Stimulated activated CD8-positive, alpha-beta memory T cell treated with anti-CD3 and anti-CD28 coated beads, Interleukin-7, amount 100 ng/mL, for 4 hours (primary cell): ENCODE data around the gene EAPP.
"Not testable (repeated sequence)": the region's sequence is repeated elsewhere in the genome, so short reads cannot be mapped to it uniquely, and the experiment has no call there.

Experiments
- DNase-seq, 2 donors: peaks; one replicate each; pipeline ENCODE4 v3.0.0-alpha.2; 2020; ENCODE audit warnings: low read depth in 2 of 2

Gene EAPP

DNA sequence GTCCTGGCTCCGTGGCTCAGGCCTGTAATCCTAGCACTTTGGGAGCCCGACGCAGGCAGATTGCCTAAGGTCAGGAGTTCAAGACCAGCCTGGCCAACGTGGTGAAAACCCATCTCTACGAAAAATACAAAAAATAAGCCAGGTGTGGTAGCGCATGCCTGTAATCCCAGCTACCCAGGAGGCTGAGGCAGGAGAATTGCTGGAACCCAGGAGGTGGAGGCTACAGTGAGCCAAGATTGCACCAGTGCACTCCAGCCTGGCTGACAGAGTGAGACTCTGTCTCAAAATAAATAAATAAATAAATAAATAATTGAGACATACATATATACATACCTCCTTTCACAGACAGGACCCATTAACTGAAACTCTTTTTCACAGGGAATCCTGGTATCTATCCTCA is 1.4 kb downstream of the EAPP start:
- not testable (repeated sequence) for DNase-seq

DNA sequence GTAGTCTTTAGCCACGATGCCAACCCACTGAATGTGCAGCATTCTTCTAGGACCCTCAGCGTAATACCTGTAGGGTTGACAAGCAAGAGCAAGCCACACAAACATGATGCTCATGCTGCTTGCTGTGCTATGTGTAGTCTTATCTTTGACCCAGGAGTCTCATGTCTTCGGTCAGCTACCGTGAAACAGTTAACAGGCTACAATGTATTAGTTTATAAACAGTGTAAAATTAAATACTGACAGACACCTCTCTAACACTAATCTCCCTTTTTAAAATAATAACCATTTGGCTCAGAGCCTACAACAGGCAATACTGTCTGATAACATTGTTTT is 1.9 kb downstream of the EAPP start:
- no peak for DNase-seq

DNA sequence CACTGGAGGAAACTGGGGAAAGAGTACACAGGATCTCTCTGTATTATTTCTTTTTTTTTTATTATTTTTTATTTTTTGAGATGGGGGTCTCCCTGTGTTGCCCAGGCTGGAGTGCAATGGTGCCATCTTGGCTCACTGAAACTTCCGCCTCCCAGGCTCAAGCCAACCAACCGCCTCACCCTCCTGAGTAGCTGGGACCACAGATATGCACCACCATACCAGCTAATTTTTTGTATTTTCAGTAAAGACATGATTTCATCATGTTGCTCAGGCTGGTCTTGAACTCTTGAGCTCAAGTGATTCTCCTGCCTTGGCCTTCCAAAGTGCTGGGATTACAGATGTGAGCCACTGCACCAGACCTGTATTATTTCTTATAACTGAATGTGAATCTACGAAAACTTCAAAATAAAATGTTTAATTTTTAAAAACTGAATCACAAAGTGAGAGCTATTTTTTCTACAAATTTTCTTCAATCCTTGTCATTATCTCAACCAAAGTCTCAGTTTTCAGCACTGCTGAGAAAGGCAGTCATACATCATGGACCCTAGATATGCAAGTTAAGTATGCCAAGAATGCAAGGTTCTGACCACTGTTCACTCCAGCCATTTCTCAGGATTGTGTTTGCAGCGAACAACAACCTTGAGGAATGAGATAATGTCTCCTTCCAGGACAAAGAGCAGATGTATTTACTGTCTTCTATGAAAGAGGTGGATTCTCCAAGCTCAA is 2.4 kb downstream of the EAPP start:
- no peak for DNase-seq

DNA sequence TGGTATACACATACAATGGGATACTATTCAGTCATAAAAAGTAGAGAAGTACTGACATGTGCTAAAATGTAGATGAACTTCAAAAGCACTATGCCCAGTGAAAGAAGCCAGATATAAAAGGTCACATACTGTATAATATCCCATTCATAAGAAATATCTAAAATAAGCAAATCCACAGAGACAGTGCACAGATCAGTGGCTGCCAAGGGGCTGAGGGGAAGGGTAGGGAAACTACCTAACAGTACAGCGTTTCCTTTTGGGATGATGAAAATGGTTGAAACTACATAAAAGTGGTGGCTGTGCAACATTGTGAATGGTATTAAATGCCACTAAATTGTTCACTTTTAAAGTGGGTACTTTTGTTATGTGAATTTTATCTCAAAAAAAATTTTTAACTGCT is 11.9 kb downstream of the EAPP start:
- DNase-seq = no peak

DNA sequence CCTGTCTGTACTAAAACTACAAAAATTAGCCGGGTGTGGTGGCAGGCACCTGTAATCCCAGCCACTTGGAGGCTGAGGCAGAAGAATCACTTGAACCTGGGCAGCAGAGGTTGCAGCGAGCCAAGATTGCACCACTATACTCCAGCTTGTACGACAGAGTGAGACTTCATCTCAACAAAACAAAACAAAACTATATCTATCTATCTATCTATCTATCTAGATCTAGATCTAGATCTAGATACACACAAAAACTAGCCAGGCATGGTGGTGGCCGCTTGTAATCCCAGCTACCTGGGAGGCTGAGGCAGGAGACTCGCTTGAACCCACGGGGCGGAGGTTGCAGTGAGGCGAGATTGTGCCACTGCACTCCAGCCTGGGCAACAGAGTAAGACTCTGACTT is 15.3 kb downstream of the EAPP start:
- not testable (repeated sequence) for DNase-seq

DNA sequence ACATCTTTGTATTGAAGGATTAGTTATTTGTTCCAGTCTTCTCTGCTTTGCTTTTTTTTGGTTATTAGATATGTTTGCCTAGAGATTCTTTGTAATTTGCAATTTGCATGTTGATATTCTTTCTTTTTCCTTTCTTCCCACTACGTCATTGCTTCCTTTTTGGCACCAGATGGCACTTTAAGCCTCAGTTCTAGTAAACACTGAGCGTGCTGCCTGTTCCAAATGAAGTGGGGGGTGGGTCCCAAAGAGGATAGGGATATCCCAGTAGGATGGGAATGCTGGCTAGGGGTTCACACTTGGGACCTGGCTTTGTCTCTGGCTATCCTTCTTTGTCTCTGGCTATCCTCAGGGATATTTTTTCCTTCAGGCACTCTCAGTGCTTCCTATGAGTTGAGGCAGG is 17.0 kb downstream of the EAPP start:
- no peak for DNase-seq

DNA sequence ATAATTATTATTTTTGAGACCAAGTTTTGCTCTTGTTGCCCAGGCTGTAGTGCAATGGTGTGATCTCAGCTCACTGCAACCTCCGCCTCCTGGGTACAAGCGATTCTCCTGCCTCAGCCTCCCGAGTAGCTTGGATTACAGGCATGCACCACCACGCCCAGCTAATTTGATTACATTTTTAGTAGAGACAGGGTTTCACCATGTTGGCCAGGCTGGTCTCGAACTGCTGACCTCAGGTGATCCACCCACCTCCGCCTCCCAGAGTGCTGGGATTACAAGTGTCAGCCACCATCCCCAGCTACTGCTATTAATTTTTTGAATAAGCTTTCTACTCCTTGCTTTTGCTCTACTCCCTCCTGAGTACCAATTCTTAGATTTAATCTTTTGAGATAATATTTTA is 18.4 kb downstream of the EAPP start:
- not testable (repeated sequence) for DNase-seq

DNA sequence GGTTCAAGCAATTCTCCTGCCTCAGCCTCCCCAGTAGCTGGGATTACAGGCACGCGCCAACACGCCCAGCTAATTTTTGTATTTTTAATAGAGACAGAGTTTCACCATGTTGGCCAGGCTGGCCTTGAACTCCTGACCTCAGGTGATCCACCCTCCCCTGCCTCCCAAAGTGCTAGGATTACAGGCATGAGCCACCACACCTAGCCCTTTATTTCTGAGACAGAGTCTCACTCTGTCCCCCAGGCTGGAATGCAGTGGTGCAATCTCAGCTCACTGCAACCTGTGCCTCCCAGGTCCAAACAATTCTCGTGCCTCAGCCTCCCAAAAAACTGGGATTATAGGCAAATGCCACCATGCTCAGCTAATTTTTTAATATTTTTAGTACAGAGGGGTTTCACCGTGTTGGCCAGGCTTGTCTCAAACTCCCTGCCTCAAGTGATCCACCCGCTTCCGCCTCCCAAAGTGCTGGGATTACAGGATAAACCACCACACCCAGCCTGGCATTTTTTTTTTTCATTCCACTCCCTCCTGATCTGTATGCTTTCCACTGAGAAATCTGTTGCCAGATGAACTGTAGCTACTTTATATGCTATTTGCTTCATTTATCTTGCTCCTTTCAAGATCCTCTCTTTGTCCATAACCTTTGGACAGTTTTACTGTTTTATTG is 19.1 kb downstream of the EAPP start:
- not testable (repeated sequence) for DNase-seq

DNA sequence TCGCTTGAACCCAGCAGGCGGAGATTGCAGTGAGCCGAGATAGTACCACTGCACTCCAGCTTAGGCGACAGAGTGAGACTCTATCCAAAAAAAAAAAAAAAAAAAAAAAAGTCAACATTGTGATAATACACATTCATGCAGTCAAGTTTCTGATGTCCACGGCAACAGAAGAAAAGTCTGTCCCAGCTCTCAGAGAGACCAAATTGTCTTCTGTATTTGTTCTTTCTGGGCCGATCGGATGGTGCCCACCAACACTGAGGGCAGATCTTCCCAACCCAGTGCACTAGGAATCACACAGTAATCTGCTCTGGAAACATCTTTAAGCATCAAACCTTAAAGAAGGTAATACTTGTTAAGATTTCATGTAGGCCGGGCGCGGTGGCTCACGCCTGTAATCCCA is 31.6 kb downstream of the EAPP start:
- DNase-seq = no peak

DNA sequence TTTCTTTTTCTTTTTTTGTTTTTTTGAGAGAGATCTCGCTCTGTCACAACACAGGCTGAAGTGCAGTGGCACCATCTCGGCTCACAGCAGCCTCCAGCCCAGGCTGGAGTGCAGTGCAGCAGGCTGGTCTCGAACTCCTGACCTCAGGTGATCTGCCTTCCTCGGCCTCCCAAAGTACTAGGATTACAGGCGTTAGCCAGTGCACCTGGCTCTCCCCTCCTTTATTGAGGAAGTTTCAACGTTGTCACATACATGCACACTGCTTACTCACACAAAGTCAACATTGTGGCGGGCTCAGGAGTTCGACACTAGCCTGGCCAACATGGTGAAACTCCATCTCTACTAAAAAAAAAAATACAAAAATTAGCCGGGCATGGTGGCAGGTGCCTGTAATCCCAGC is 32.0 kb downstream of the EAPP start:
- DNase-seq = no peak

DNA sequence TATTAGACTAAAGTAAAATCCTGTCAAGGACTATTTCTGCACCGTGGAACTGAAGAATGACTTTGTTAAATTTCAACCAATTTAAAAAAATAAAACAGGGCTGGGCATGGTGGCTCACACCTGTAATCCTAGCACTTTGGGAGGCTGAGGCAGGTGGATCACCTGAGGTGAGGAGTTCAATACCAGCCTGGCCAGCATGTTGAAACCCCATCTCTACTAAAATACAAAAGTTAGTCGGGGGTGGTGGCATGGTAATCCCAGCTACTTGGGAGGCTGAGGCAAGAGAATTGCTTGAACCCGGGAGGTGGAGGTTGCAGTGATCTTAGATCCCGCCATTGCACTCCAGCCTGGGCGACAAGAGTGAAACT is 34.4 kb downstream of the EAPP start:
- DNase-seq = not testable (repeated sequence)

DNA sequence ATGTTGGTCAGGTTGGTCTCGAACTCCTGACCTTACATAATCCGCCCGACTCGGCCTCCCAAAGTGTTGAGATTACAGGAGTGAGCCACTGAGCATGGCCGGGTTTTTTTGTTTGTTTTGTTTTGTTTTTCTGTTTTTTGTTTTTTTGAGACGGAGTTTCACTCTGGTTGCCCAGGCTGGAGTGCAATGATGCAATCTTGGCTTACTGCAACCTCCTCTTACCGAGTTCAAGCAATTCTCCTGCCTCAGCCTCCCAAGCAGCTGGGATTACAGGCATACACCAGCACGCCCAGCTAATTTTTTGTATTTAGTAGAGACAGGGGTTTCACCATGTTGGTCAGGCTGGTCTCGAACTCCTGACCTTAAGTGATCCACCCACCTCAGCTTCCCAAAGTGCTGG is 35.5 kb downstream of the EAPP start:
- DNase-seq = not testable (repeated sequence)

DNA sequence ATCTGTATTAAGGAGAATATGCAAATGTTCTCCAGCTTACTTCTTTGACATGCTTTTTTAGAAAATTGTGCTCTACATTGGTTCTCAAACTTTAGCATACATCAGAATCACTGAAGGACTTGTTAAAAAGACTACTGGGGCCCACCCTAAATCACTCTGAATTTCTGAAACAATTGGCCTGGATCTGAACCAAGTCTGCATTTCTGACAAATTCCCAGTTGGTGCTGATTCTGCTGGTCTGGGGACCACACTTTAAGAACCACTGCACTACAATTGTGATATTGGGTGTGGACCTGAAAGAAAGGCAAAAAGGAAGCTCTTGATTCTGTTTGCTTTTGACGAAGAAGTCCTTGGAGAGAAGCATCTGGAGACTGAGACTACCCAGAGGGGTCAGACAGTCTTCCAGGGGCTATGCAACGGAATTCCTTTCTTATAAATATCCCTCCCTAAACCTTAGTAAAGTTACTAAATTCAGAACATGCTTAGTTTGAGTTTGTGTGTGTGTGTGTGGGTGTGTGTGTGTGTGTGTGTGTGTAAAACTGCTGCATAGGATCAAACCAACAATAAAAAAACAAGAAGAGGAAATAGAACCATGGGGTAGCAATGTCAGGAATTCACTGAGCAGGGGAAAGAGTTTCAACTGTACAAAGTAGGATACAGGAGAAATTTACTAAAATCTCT is 36.8 kb downstream of the EAPP start:
- no peak for DNase-seq

DNA sequence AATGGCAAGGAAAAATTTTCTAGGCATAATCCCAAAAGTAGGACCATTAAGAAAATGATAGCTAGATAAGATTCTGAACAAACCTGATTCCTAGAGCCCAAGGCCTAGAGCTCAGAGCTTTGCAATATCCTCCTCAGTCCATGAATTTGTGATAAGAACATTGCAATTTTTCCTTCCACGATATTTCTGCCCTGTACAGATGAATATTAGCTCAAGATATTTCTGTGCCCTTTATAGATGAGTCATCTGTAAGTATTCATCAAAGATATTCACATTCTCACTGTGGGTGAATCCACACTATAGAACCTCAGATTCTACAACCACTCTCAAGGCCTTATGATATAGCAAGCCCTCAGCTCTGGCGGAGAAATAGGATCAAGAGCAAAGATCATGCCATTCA is 37.5 kb downstream of the EAPP start:
- no peak for DNase-seq

DNA sequence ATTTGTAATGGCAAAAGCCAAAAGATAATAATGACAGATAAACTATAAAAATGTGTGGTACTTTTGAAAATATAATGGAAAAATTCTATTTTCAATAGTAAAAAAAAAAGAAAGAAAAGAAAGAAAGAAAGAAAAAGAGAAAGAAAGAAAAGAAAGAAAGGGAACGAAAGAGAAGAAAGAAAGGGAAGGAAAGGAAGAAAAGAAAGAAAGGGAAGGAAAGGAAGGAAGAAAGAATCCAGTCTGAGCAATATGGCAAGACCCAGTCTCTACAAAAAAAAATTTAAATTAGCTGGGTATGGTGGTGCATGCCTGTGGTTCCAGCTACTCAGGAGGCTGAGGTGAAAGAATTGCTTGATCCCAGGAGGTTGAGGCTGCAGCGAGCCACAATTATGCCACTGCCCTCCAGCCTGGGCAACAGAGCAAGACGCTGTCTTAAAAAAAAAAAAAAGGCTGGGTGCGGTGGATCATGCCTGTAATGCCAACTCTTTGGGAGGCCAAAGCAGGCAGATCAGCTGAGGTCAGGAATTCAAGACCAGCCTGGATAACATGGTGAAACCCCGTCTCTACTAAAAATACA is 38.4 kb downstream of the EAPP start:
- DNase-seq = no peak

DNA sequence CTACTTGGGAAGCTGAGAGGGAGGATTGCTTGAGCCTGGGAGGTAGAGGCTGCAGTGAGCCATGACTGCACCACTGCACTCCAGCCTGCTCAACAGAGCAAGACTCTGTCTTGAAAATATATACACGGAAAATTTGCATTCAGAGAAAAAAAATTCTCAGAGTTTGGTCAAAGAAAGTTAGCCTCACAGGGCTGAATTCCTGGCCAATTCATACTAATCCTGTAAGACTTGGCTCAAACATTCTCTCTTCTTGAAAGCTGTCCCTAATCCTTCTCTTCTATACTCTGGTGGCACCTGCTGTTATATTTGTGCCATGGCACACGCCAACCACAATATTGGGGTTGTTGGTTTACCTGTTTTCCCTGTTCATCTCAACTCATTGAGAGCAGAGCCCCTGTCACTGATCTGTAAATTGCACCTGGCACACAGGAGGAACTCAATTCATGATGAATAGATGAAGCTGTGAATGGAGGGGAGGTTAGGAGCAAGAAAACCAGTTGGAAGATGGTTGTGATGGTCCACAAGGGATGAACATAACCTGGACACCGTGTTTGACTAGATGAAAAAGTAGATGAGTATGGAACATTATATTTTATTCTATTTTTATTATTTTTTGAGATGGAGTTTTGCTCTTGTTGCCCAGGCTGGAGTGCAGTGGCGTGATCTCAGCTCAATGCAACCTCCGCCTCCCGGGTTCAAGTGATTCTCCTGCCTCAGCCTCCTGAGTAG is 40.7 kb downstream of the EAPP start:
- no peak for DNase-seq

DNA sequence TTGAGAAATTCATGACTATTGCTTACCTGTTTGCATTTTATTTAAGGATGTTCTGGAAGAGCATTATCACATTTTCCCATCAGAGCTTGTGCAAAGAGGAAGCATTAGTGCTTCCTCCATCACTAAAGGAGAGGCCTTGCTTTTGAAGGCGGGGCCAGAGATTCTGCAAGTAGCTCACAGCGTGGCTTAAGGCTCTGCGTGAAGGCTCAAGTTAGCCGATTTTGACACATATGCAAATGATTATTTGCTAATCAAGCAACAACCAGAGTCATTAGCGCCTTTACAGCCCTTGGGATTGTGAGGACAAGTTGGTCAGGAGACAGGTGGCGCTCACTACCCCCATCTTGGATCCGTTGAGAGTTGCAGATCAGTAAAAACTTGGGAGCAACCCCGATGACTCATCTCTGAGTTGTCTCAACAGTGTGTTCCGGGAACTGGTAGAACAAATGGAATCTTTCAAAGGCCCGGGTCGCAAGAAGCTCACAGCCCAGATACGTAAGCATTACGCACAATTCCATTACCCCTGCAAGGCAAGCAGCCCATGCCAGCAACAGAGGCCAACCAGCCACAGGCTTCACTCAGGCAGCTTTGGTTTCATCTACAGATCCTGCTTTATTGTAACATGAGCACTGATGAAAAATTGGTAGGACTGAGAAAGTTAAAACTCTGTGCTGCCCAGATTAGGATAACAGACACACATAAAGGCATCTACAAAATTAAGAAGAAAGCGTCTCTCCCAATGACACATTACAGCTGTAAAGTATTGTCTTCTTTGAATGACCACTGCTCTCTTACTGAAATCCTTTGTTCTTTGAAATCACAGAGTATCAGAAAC is 42.6 kb downstream of the EAPP start:
- no peak for DNase-seq

DNA sequence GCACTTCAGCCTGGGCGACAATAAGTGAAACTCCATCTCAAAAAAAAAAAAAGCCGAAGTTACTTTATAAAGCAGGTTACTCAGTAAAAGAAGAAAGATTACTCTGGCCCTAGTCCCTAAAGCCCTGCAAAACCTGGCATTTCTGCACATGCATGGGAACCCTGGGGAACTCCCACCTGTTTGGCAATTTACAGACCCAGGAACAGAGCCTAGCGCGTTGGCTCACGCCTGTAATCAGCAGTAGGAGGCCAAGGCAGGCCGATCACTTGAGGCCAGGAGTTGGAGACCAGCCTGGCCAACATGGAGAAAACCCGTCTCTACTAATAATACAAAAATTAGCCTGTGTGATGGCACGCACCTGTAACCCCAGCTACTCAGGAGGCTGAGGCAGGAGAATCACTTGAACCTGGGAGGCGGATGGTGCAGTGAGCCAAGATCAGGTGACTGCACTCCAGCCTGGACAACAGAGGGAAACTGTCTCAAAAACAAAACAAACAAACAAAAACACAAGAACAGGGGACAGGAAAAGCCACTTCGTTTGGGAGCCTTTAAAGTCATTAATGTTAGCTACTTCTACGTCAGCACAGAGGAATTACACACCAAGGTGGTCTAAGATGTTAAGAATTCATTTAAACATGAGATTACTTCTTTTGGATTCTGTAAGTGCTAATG is 43.4 kb downstream of the EAPP start:
- no peak for DNase-seq

DNA sequence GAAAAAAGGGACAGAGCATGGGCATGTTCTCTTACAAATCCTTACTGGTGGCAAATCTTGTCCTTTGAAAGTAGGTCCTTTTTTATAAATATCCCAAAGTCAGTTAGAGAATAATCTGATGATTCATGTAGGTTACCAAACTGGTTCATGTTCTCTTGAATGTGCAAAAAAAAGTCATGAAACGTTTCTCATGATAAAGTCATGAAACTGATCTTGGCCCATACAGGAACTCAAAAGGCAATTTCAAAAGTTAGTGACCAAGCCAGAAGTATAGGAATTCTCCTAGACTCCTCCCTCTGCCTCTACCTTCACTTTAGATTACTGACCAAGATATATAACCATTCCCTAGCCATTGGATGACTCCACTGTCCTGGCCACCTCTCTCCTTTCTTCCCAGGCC is 50.2 kb downstream of the EAPP start:
- no peak for DNase-seq

DNA sequence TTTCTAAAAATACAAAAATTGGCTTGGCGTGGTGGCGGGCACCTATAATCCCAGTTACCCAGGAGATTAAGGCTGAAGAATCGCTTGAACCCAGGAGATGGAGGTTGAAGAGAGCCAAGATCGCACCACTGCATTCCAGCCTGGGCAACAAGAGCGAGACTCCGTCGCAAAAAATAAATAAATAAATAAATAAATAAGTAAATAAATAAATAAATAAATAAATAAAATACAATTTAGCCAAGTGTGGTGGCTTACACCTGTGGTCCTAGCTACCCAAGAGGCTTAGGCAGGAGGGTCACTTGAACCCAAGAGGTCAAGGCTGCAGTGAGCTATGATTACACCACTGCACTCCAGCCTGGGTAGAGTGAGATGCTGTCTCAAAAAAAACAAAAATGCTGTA is 51.0 kb downstream of the EAPP start:
- DNase-seq = no peak

DNA sequence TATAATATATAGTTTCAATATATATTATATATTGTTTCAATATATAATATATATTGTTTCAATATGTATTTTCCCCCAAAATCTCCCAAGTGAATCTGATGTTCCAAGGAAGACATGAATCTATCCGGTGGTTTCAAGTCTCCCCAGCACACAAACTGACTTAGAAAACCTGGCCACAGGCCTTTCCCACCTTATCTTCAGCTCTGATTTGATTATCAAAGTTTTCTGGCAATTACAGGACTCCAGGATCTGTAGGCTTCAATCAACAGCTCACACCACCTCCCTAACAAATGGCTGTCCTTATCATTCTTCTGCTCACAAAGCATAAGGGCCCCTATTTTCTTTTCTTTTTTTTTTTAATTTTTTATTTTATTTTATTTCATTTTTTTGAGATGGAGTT is 54.8 kb downstream of the EAPP start:
- no peak for DNase-seq
